HT1080 (cell line): ENCODE data around the gene CCDC192. TPM values are rescaled to one million over a fixed set of nuclear protein-coding genes. Genes with fewer than 3 reads are reported as not detected.
"Not testable (repeated sequence)": the region's sequence is repeated elsewhere in the genome, so short reads cannot be mapped to it uniquely, and the experiment has no call there.

Source experiments
- DNase-seq: peaks from one replicate; pipeline ENCODE4 v3.0.0-alpha.2; 2015; ENCODE audit warnings: low read depth
- total RNA-seq: library from RNA; depleted of rRNA; stranded (reverse); fragments of >200 nt; shearing (Covaris generic); gene quantifications from 2 replicates; pipeline ENCODE4 v1.2.3, GENCODE V29; 2014

Gene CCDC192
- total RNA-seq, 1 experiment from 2014 or later, result not detected

DNA sequence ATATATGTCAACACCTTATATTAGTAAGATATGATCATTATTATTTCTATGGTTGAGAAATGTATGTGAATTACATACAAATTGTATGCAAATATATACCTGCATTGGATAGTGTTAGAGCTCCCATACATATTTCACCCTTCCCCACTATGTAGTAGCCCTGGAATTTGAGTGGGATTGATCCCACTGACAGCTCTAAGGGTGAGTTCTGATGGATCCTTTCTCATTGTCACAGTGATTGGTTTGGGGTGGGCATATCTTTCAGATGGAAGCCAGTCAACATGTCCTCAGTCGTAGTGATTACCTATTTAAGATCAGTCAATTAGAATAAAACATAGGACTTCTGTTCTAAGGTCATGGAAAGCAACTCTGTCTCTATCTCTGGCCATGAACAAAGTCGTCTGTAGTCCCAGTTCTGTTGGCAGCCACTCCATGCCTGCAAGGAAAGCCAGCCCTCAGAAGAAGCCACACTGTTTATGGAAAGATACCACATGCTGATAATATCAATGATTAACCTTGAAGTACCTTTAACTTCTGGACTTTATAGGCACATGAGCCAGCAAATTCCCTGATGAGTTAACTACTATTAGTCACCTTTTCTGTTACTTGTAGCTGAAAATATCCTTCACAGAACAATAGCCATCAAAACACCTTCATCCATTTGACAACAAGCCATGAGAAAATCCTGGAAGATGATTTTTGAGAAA is 5.1 kb upstream of the CCDC192 start:
- peak; percentile 70 for DNase-seq

DNA sequence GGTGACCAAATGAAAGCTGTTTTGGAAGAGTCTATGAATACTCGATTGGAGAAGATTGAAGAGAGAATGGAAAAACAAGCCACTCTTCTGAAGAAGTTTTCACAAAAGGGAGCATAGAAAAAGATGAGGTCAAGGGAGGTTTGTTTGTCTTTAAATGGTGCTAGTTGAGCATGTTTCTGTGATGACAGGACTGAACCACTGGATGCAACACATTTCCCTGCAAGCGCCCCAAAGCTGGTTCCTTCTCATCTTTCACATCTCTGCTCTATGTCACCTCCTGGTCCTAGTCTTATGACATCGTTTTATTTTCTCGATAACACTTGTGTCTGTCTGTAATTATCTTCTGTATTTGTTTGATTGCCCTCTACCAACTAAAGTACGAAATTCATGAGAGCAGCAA is 3.8 kb upstream of the CCDC192 start:
- no peak for DNase-seq

DNA sequence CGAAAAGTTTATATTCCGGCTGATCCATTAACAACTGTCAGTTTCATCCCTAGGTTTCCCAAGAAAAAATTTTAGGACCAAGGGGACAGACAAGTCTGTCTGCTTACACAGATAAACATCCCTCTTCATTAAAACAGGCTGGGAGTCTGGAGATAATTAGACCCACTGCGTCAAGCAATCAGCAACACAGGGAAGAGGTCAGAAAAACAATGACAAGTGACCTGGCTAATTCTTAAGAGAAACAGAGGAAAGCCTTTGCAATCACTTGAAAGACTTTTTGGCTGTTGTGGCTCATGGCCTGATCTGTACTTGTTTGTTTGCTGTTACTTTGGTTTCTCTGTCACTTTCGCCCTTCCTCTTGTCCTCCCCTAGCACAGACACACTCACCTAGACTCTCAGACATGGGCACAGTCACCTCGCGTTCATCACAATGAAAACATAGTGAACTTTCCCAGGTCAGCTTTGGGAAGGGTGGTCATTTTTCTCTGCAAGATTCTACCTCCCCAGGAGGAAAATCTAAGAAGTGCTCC is 2.9 kb upstream of the CCDC192 start:
- DNase-seq, result no peak

DNA sequence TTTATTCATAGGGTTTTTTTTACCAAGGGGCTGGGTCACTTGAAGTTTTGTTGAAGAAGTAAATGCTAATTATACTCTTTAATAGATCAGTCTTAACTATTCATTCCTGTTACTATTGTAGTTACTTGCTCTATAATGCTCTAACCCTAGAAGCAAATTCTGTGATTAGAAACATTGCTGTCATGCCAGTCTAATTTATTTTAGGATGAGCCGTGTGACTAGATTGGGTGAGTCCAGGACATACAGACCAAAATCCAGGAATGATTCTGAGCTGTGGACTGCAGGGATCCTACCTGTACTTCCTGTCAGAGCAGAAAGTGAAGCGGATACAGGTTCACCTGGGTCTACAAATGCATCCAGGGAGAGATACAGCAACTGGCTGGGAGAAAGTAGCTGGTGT is 757 bp upstream of the CCDC192 start:
- DNase-seq, result no peak

DNA sequence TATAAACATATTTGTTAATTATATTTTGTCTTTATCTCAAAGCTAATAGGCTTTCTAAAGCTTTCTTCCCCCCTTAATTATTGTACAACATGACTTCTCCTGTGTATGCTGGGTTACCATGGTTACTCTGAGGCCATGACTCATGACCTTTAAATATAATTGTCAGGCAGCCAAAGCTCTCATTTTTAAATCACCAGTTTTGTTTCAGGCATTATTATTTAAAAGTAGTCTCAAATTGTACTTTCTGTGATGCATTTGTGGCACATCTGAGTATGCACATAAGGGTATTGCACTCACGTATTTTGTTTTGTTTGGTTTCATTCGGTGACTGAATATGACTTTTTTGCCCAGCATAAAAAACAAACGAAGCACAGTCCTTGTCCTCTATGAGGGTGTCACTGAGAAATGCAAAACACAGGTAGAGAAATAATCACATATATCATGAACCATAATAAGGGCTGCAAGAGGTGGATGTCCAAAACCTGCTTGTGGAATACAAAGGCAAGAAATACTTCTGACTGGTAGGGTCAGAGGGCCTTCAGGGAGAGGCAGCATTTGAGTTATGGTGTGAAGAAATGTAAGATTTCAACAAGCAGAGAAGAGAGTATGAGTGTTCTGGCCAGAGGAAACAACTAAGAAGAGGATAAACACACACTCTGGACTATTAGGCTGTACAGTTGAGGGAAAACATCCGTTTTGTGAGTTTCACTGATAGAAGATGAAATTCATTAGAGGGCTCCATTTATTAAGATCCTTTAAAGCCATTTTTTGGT is 2.1 kb downstream of the CCDC192 start:
- DNase-seq, result peak; percentile 60

DNA sequence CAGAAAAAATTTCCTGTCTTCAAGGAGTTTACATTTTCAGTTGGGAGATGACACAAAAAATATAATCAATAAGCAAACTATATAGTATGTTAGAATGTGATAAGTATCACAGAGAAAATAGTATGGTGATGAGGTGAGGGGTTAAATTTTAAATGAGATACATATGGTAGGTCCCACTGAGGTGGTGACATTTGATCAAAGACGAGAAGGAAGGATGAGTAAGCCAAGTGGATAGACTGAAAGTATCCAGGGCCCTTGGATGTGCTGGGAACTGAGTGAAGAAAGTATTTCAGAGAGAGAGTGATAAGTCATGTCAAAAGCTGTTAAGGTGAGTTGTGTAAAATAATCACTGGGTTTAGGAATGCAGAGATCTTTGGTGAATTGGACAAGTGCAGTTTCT is 3.5 kb downstream of the CCDC192 start:
- no peak for DNase-seq

DNA sequence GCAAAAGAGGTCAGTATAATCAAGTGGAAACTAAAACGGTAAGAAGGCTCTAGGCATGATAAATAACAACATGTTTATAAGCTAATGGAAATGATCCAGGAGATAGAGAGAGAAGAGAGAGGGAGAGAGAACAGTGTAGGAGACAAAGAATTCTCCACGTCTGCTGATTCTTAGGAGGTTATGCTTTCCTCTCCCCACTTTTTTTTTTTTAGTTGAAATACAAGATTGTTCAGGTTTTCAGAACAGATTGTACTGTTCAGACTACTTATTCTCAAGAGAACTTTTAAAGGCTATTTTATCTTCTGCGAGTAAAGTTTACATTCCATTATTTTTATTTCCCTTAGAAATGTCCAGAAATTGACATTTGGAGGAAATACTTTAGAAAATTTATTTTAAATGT is 4.0 kb downstream of the CCDC192 start:
- no peak for DNase-seq

DNA sequence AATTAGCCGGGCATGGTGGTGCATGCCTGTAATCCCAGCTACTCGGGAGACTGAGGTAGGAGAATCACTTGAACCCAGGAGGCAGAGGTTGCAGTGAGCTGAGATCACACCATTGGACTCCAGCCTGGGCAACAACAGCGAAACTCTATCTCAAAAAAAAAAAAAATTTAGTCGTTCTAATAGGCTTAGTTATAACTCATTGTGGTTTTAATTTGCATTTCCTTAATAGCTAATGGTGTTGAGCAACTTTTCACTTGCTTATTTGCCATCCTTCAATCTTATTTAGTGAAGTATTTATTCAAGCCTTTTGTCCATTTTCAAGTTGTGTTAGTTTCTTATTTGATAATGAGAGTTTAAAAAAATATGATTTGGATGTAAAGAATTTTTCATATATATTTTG is 9.9 kb downstream of the CCDC192 start:
- DNase-seq, result not testable (repeated sequence)

DNA sequence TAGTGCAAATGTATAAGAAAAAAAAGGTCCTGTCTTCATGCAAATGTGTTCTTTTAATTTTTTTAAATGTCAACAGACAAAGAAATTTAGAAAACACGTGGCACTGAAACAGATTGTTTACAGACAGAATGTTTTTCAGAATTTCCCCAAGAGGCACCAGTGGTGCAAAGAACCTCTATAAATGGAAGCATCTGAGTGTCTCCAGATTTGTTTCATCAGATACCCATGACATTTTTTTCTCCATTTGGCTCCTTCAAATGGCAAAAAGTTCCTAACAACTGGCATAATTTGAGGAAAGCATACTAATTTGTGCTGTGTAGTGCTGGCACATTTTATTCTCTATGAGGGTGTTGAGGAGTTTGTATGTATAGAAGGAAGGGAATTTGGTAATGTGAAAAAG is 15.0 kb downstream of the CCDC192 start:
- DNase-seq, result no peak

DNA sequence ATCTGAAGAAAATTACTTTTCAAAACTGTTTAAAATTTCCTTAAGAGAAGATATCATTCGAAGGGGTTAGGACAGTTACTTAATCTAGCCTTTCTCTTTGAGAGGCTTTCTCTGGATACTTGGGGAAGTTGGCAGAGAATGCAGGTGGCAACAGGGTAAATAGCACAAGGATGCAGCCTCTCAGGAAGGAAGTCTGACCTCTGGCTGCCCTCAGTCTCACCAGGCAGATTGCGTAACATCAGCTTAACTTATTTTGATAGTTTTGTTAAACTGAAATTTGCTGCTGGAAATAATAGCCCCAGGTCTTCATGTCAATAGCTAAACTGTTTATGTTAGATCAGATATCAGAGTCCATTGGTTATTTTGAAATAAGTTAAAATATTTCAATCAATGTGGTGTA is 20.4 kb downstream of the CCDC192 start:
- DNase-seq, result peak; percentile 40

DNA sequence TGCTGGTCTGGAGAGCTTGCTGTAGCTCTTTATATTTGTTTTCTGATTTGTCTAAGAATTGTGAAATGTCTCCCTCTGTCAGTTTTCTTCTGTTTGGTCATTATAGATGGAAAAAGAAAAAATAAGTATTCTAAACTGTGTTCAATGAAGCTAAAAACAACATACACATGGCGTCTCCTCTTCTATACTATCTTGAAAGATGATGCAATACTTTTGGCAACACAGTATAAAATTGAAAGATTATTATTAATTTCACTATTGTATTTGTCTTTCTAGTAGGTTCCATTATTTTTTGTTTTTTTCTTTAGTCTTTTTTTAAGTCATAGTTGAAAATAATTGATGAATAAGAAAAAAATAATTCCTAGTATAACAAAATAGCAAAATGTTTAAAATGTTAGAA is 22.5 kb downstream of the CCDC192 start:
- no peak for DNase-seq

DNA sequence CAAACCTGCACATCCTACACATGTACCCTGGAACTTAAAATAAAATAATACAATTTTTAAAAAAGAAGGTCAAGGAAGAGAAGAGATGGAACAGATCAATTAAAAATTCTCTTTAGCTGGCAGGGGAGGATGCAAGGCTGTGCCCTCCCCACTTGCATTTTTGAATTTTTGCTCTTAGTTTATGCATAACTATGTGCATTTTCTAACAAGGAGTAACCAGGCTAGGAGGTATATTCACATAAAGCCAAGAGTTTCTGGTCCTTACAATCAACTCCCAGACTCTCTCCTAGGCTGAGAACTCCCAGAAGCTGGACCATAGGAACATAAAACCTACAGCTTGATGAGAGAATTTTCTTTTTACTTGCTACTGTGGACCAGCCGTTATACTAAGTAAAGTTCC is 29.8 kb downstream of the CCDC192 start:
- no peak for DNase-seq

DNA sequence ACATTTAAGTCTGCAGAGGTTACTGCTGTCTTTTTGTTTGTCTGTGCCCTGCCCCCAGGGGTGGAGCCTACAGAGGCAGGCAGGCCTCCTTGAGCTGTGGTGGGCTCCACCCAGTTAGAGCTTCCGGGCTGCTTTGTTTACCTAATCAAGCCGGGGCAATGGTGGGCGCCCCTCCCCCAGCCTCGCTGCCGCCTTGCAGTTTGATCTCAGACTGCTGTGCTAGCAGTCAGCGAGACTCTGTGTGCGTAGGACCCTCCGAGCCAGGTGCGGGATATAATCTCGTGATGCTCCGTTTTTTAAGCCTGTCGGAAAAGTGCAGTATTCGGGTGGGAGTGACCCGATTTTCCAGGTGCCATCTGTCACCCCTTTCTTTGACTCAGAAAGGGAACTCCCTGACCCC is 36.2 kb downstream of the CCDC192 start:
- not testable (repeated sequence) for DNase-seq

DNA sequence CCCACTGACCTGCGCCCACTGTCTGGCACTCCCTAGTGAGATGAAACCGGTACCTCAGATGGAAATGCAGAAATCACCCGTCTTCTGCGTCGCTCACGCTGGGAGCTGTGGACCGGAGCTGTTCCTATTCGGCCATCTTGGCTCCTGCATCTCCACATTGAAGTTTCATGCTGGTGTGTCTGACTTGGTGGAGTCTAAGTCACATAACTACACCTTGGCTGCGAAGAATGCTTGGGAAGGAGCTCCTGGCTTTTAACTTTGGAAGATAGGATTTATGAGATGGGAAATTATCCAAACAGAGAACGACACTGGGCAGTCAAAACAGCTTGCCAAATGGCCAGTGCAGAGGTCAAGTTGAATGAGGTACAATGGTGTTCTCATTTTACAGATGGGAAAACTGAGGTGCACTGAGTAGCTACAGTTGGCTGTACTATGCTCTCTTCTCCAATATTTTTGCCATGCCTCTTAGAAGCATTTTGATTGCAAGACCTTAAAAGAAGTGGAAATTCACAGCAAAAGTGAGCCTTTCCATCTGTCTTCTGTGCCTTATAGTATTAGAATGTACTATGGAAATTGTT is 36.7 kb downstream of the CCDC192 start:
- no peak for DNase-seq

DNA sequence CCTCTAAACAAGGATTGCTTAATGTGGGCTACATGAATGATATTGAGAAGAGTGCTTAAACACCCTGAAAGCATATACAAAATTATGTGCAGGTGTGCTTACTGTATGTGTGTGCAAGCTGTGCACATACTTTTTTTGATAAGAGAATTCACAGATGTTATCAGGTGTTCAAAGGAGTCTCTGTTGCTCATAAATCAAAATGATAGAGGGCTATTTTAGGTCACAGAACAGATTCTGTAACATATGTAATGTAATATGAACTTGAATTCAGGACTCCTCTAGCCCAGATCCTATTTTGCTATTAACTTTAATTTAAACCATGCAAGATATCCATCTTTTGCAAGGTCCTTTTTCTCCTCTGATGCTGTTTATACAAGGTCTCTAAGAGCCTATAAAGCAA is 38.2 kb downstream of the CCDC192 start:
- DNase-seq, result no peak

DNA sequence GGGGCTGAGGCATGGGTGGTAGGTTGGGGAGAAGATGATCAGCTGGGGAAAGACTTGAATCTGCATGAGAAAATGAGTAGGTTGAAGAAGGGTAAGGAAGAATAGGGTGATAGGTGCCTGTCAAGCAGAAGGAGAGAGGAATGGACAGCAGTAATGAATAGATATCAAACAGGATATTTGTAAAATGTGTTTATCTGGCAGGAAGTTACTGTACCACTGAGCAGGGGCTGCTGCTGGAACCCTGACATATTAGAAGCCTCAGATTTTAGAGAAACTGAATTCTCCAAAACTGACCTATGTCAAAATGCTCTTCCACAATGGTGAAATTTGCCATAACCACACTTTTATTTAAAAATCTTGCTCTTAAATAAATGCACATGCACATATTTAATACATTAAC is 41.0 kb downstream of the CCDC192 start:
- no peak for DNase-seq

DNA sequence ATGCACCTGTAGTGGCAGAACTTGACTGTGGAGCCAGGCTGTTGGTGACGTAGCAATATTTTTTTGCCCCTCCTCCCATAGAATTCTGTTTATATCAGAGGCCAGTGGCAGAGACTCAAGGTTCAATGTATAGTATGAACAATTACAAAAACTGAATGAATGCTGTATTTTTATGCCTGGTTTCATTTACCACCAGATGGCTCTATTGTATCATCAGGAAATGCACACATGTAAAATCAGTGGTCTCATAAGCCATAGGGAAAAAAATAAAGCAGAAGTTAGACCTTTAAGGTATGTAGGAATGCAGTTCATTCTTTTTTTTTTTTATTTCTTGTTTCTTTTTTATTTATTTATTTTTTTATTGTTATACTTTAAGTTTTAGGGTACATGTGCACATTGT is 43.6 kb downstream of the CCDC192 start:
- peak; percentile 16 for DNase-seq

DNA sequence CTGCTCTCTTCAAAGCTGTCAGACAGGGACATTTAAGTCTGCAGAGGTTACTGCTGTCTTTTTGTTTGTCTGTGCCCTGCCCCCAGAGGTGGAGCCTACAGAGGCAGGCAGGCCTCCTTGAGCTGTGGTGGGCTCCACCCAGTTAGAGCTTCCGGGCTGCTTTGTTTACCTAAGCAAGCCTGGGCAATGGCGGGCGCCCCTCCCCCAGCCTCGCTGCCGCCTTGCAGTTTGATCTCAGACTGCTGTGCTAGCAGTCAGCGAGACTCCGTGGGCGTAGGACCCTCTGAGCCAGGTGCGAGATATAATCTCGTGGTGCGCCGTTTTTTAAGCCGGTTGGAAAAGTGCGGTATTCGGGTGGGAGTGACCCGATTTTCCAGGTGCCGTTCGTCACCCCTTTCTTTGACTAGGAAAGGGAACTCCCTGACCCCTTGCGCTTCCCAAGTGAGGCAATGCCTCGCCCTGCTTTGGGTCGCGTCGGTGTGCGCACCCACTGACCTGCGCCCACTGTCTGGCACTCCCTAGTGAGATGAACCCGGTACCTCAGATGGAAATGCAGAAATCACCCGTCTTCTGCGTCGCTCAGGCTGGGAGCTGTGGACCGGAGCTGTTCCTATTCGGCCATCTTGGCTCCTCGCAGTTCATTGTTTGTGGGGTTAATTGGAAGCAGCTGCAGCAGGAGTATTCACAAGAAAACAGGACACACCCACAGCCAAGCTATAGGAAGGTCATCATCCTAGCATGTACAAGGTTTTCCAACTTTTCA is 49.5 kb downstream of the CCDC192 start:
- DNase-seq, result not testable (repeated sequence)

DNA sequence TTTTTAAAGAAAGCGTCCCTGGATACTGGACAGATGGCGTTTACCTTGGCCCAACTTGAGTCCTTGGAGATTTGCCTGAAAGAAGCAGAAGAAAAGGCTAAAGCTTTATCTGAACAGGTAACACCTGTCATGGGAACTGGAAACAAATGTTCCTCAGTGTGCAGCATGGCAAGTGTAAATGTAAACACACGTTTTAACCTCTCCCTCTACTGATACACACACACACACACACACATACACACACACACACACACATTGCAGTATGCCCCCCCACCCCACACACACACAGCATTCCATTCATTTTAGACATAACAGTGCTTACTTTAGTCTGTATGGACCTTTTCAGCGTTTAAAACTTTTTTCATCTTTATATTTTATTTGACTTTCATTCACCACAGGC is 51.1 kb downstream of the CCDC192 start:
- no peak for DNase-seq

DNA sequence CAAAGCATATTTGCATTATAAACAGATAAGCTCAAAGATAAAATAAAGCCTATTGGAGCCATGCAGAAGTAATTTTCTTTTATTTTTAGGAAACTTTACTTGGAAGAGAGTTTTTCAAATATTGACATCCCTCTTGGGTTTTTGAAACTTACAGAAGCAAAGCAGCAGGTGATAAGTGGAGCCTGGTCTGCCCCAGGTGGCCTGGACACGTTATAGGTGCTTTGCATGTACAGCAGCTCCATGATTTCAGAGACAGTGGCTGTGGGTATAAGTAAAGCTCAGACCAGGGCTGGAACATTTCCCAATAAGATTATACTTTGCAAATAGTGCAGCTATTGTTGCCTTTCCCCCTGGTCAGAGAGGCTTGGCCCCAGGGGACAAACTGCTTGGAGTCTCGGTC is 51.5 kb downstream of the CCDC192 start:
- DNase-seq, result no peak

DNA sequence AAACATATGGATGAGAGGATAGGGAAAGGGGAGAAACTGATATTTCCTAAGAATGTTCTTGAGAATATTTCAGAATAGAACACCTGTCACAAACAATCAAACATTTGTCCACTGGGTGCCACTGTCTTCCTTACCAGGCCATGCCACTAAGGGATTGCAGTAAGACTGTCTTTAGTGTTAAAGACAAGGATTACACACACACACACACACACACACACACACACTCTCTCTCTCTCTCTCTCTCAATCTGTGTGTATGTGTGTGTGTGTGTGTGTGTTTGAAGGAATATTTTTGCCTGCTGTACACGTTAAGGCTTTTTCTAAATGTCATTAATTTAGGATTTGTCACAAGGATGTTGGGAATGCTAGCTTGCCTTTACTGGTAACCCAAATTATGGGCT is 54.4 kb downstream of the CCDC192 start:
- peak; percentile 37 for DNase-seq
